Umbilical cord (tissue), 2 donors: ENCODE data around the gene CTNNBIP1. TPM values are rescaled to one million over a fixed set of nuclear protein-coding genes. Genes with fewer than 3 reads are reported as not detected.
"Not testable (repeated sequence)": the region's sequence is repeated elsewhere in the genome, so short reads cannot be mapped to it uniquely, and the experiment has no call there.

Experiments used
- DNase-seq: peaks from one replicate; pipeline ENCODE4 v3.0.0-alpha.2; 2015; ENCODE audit warnings: low spot score
- total RNA-seq: library from RNA; depleted of rRNA; stranded (reverse); fragments of >200 nt; gene quantifications from one replicate; pipeline ENCODE4 v1.2.3, GENCODE V29; 2014; ENCODE audit warnings: low replicate concordance; ENCODE audit not compliant: insufficient read depth

The CTNNBIP1 gene
- total RNA-seq = 63.8 TPM

- no peak for DNase-seq
Observed at GRCh38 chr1:9910076-9910422, at the start of gene CTNNBIP1. Gene CTNNBIP1, minus strand, starts transcription at chr1:9910269. Its CDS starts 38,205 bp downstream, at chr1:9872064.

- DNase-seq = no peak
Observed at GRCh38 chr1:9957726-9958125, 47.7 kb upstream of the CTNNBIP1 start.

- DNase-seq = no peak
Observed at GRCh38 chr1:9946315-9946714, 36.2 kb upstream of the CTNNBIP1 start.

- peak; percentile 93 for DNase-seq
Observed at GRCh38 chr1:9942939-9943788, 33.1 kb upstream of the CTNNBIP1 start, which contains the start of the genes LZIC and NMNAT1. Gene LZIC, minus strand, starts transcription at chr1:9943391. Its CDS starts 6,772 bp downstream, at chr1:9936619. Gene NMNAT1, plus strand, starts transcription at chr1:9943475. Its CDS starts 28,599 bp downstream, at chr1:9972074.

- peak; percentile 56 for DNase-seq
Observed at GRCh38 chr1:9942399-9942938, 32.4 kb upstream of the CTNNBIP1 start.

GRCh38 chr1:9929431-9930385 is 19.6 kb upstream of the CTNNBIP1 start:
- DNase-seq = no peak

GRCh38 chr1:9927259-9927658 is 17.2 kb upstream of the CTNNBIP1 start:
- DNase-seq = no peak

GRCh38 chr1:9922342-9922741 is 12.3 kb upstream of the CTNNBIP1 start:
- DNase-seq = no peak

GRCh38 chr1:9920606-9921005 is 10.5 kb upstream of the CTNNBIP1 start:
- no peak for DNase-seq

GRCh38 chr1:9917901-9918300 is 7.8 kb upstream of the CTNNBIP1 start:
- DNase-seq = no peak

- not testable (repeated sequence) for DNase-seq
Observed at GRCh38 chr1:9917495-9917894, 7.4 kb upstream of the CTNNBIP1 start.

GRCh38 chr1:9916452-9916851 is 6.4 kb upstream of the CTNNBIP1 start:
- DNase-seq = no peak

- DNase-seq = no peak
Observed at GRCh38 chr1:9914610-9914937, 4.5 kb upstream of the CTNNBIP1 start.

- DNase-seq = no peak
Observed at GRCh38 chr1:9912264-9912936, 2.3 kb upstream of the CTNNBIP1 start.

- DNase-seq = peak; percentile 100
Observed at GRCh38 chr1:9910423-9911178, 532 bp upstream of the CTNNBIP1 start.

GRCh38 chr1:9909234-9910046 is 629 bp downstream of the CTNNBIP1 start:
- peak; percentile 50 for DNase-seq

GRCh38 chr1:9908871-9909233 is 1.2 kb downstream of the CTNNBIP1 start:
- DNase-seq = no peak

- DNase-seq = no peak
Observed at GRCh38 chr1:9907441-9907840, 2.6 kb downstream of the CTNNBIP1 start.

- no peak for DNase-seq
Observed at GRCh38 chr1:9906466-9906865, 3.6 kb downstream of the CTNNBIP1 start.

- DNase-seq = no peak
Observed at GRCh38 chr1:9905010-9905409, 5.1 kb downstream of the CTNNBIP1 start.
